Right lobe of liver (tissue), 4 donors: ENCODE results near the gene E2F1.

Experiments used
- CTCF ChIP-seq, 4 donors: fragments of 200-600 bp in 3 of 4; fragments of 450-650 bp in 1 of 4; IDR thresholded peaks; one replicate each; pipeline versions ENCODE4 v1.5.1 to v1.8.0; 2016 to 2022; ENCODE audit warnings: antibody characterized with exemption in 4 of 4, mild to moderate bottlenecking in 2 of 4
- POLR2A ChIP-seq: fragments of 450-650 bp; IDR thresholded peaks from one replicate; pipeline ENCODE4 v1.6.1; 2017; ENCODE audit warnings: antibody characterized with exemption, mild to moderate bottlenecking
- donor health status: DM: no; HTN: no; CAD: no.
- donor health status: DM: no; HTN: no; CAD: no.
- donor health status: DM: no; HTN: yes; CAD: no.

DNA sequence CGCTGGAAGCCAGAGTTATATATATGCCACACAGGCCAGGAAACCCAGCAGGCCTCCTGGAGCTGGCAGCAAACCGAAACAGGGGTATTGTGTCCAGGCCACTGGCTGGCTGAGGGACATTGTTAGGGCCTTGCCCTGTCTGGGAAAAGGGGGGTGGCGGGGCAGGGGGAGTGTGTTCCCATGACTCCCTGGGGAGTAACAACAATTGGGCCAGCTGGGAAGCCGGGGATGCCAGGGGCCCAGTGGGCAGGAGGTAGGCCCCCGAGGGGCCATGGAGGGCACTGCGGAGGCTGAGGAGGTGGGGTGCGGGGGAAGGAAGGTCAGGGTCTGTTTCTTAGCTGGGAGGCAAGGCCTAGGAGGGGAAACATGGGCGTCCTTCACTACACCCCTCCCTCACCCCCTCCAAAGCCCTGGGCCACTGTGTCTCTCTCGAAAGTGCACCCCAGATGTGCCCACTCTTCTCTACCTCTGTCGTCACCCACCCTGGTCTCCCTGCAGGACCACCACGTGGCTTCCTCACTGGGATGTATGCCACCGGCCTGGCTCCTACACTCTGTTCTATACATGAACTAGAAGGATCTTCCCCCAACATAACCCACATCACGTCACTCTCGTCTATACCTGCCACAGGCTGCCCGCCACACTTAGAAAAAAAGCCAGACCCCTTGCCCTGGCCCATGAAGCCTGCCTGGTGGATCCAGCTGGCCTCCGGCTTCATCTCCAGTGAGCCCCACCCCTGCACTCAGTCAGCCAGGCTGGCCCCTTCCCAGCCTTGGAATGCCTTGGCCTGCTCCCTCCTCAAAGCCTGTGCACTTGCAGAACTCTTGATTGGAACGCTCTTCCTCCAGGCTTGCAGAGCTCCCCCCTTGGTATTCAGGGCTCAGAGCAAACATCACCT, 7.8 kb upstream of the E2F1 start:
- TF ChIP-seq POLR2A = no peak
- no peak for TF ChIP-seq CTCF (IDR thresholded peaks at IDR 0.05)
